Muscle of arm (tissue), 14 donors: ENCODE data around the gene PCYOX1L. TPM values are rescaled to one million over a fixed set of nuclear protein-coding genes. Genes with fewer than 3 reads are reported as not detected.

Experiments used
- DNase-seq: peaks from one replicate; pipeline ENCODE4 v3.0.0-alpha.2; 2013
- long read RNA-seq, 11 donors: transcript quantifications; one replicate each; lab custom pipeline, GENCODE V29; 2026
- polyA plus RNA-seq, 12 donors: library from polyadenylated mRNA; unstranded; fragments of 120-200 nt; gene quantifications; one replicate each; pipeline ENCODE4 v1.2.1, GENCODE V29; 2013; ENCODE audit not compliant: insufficient read length in 12 of 12

The PCYOX1L gene, protein sequence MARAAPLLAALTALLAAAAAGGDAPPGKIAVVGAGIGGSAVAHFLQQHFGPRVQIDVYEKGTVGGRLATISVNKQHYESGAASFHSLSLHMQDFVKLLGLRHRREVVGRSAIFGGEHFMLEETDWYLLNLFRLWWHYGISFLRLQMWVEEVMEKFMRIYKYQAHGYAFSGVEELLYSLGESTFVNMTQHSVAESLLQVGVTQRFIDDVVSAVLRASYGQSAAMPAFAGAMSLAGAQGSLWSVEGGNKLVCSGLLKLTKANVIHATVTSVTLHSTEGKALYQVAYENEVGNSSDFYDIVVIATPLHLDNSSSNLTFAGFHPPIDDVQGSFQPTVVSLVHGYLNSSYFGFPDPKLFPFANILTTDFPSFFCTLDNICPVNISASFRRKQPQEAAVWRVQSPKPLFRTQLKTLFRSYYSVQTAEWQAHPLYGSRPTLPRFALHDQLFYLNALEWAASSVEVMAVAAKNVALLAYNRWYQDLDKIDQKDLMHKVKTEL
- 10 to 100 TPM in 5 of 12 donors, 1 to 10 TPM in 6, not detected in 1; 6.5 to 17.0 (median 9.8) TPM for polyA plus RNA-seq
- long read RNA-seq, donor 1, full-length matches to known transcripts: 18 of 18 reads
- long read RNA-seq, donor 1, partial matches to known transcripts: 0 of 18 reads
- long read RNA-seq, donor 1, other reads (novel, unspliced or antisense): 0 of 18 reads
- long read RNA-seq, donor 2, full-length matches to known transcripts: 3 of 1,050 reads
- long read RNA-seq, donor 2, partial matches to known transcripts: 1,047 of 1,050 reads
- long read RNA-seq, donor 2, other reads (novel, unspliced or antisense): 0 of 1,050 reads
- long read RNA-seq, donor 3, full-length matches to known transcripts: 1 of 361 reads
- long read RNA-seq, donor 3, partial matches to known transcripts: 360 of 361 reads
- long read RNA-seq, donor 3, other reads (novel, unspliced or antisense): 0 of 361 reads
- long read RNA-seq, donor 4: 0 reads
- long read RNA-seq, donor 5, full-length matches to known transcripts: 8 of 1,424 reads
- long read RNA-seq, donor 5, partial matches to known transcripts: 1,406 of 1,424 reads
- long read RNA-seq, donor 5, other reads (novel, unspliced or antisense): 10 of 1,424 reads
- long read RNA-seq, donor 6, full-length matches to known transcripts: 2 of 2 reads
- long read RNA-seq, donor 6, partial matches to known transcripts: 0 of 2 reads
- long read RNA-seq, donor 6, other reads (novel, unspliced or antisense): 0 of 2 reads
- long read RNA-seq, donor 7, partial matches to known transcripts: 5 of 9 reads
- long read RNA-seq, donor 7, other reads (novel, unspliced or antisense): 0 of 9 reads
- long read RNA-seq, donor 8, full-length matches to known transcripts: 4 of 13 reads
- long read RNA-seq, donor 8, partial matches to known transcripts: 9 of 13 reads
- long read RNA-seq, donor 8, other reads (novel, unspliced or antisense): 0 of 13 reads
- long read RNA-seq, donor 9, full-length matches to known transcripts: 2 of 2 reads
- long read RNA-seq, donor 9, partial matches to known transcripts: 0 of 2 reads
- long read RNA-seq, donor 9, other reads (novel, unspliced or antisense): 0 of 2 reads
- long read RNA-seq, donor 10, full-length matches to known transcripts: 3 of 3 reads
- long read RNA-seq, donor 10, partial matches to known transcripts: 0 of 3 reads
- long read RNA-seq, donor 10, other reads (novel, unspliced or antisense): 0 of 3 reads
- long read RNA-seq, donor 11, partial matches to known transcripts: 0 of 4 reads
- long read RNA-seq, donor 11, other reads (novel, unspliced or antisense): 0 of 4 reads

DNA sequence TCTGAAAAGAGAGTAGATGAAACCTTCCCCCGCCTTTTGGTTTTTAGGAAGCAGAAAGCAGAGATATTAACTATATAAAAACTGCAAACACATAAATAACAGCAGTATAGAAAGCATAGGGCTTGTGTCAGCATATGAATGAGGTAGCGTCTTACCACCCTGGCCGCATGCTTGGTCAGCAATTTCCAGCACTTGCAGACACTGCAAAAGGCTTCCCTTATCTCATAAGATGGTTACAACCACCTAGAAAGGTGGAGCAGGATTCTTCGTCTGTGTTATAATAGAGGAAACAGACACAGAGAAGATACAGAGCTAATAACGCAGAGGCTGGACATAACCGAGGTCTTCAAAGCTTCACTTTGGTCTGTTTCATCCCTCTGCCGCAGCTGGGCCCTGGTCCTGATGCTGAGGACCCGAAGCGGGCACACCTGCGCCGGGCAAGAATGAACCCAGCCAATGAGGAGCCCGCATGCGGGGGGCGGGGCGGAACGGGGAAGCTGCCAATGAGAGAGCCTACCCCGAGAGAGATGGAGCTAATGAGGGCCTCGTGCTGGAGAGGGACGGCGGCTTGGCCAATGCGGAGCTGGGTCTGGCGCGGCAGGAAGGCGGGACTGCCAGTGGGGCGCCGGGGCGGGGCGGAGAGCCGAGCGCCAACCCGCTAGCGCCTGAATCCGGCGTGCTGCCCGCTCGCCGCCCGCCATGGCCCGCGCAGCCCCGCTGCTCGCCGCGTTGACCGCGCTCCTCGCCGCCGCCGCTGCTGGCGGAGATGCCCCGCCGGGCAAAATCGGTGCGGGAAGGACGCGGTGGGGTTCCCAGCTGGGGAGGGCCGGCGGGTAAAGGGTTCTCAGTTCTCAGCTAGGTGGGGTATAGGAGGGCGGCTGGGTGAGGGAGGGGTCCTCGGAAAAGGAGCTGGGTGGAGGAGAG is at the start of gene PCYOX1L:
Gene PCYOX1L (plus strand): TSS at position 677 of the 924 bp plus-strand sequence. CDS start 23 bp downstream, at position 700.
- DNase-seq: peak; percentile 91

- DNase-seq: no peak
These were observed 48.5 kb upstream of the PCYOX1L start for GRCh38 chr5:149309354-149309753.

DNA sequence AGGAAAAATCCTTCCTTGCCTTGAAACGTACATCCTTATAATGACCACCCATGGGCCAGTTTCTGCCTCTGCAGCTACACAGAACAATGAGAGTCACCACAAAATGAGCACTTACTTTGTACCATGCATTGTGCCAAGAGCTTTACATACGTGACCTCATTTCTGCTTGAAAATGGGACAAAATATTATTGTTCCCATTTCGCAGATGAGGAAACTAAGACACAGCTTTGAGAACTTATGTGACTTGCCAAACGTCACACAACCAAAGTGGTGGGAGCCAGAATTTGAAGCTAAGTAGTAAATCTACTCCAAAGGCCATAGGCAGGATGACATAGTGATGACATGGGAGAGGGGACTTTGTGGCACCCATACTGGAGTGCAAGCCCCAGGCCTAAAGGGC is 47.4 kb upstream of the PCYOX1L start:
- DNase-seq: no peak

DNA sequence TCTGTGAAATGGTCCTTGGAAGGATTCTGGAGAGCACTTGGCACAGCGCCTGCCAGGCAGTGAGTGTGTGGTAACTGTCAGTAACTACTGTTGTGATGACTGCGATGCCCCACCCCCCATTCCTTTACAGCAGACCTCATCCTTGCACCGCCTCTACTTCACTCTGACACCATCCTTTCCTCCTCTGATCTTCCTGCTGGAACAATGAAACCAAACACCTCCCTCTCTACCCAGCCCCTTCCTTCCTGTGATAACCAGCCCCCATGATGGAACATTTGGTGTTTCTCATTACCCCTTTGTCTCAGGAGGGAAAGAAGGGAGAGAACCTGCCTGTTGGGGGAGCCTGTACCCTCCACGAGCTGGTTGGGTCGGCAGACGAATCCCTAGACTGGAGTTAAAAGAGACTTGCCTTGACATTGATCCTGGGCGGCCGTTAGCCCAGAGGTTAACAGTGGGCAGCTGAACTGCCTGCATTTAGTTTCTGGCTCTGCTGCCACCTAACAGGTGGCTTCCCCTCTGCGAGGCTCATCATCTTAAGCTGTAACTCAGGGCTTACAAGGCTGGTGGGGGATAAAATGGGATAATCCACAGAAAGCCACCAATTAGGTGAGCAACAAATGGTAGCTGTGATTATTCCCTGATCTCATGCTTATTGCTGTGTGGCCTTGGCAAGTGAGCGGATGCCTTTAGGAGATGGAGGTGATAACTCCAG is 46.7 kb upstream of the PCYOX1L start:
- DNase-seq: no peak

DNA sequence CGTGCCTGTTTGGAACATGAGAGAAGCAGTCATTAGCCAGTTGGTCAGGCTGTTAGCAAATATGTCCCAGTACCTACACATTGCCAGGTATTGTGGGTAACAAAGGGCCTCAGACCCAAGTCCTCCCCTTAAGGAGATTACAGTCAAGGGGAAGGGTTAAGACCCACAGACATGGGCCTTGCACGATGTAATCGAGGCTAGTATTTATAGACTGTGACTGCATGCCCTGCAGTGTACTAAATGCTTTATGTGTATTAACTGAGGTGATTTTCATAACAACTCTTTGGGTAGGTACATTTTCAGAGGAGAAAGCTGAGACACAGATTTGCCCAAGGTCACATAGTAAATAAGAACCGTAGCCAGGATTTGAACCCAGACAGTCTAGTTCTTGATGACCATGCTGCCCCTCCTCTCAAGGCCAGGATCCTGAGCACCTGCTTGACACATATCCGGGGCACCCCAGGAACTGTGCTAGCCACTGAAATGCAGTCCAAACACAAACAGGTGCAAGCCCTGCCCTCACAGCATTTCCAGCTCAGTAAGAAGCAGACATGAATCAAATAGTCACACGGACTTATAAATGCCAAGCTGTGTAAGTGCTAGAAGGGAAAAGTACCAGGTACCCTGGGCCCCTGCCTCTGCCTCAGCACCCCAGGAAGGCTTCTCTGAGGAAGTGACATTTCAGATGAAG is 44.5 kb upstream of the PCYOX1L start:
- no peak for DNase-seq

- DNase-seq: no peak
These were observed 43.2 kb upstream of the PCYOX1L start for GRCh38 chr5:149314571-149315111.

DNA sequence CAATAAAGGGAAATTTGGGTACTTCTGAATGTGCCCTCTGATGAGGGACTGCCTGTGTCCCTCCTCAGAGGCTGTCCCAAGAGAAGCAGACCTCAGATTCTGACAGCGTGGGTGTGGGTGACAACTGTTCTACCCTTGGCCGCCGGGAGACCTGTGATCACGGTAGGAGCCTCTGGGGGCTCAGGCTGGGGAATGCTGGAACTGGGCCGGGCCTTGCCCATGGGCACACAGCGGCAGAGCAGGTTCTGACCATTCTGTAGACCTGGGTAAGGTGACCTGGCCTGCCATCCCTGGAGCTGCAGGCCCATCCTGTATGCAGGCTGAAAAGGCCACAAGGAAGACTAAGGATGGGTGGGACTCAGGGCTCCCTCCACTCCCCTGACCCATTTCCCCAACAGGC is 42.1 kb upstream of the PCYOX1L start:
- no peak for DNase-seq

DNA sequence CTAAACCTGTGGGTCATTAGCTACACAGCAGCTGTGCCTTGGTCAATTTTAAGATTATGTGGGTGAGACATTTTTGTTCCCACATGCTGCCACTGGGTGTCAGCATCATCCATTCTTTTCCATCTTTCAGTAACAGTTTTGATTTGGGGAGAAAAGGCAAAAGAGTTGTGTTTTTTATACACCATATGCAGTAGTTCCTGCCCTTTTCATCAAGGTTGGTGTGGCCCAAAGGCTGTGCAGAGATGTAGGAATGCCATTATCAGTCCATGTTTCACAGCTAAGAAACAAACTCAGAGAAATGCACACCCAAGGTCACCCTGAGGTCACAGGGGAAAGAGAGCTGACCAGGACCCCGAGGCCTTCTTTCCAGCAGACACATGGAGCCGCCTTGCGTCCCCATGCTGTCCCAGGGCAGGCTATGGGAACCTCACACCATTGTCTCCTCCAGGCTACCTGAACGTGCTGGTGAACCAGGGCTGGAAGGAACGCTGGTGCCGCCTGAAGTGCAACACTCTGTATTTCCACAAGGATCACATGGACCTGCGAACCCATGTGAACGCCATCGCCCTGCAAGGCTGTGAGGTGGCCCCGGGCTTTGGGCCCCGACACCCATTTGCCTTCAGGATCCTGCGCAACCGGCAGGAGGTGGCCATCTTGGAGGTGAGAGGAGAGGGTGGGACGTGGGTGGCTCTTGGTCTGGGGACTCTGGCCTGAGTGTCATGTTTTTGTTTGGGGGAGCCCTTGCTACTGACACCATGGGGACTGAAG is 40.4 kb upstream of the PCYOX1L start:
- peak; percentile 57 for DNase-seq

DNA sequence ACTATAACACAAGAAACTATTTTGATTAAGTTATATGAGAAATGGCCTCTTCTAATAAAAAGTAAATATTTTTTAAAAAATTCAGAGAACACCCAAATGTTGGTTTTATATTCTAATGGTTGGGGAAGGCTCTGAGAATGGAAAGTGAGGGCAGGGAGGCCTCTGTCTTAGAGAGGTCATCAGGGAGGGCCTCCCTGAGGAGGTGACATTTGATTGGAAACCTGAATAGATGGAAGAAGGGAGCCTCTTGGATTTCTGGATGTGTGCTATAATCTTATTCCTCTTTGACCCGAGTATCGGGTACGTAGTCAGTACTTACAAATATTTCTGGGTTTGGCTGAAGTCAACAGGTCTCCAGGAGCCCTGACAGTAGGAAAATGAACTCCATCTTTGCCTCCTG is 38.7 kb upstream of the PCYOX1L start:
- no peak for DNase-seq

GRCh38 chr5:149320791-149321330 is 37.0 kb upstream of the PCYOX1L start:
- DNase-seq: peak; percentile 72

- DNase-seq: no peak
These were observed 35.3 kb upstream of the PCYOX1L start for GRCh38 chr5:149322518-149322917.

GRCh38 chr5:149323210-149323609 is 34.6 kb upstream of the PCYOX1L start:
- DNase-seq: no peak

- no peak for DNase-seq
These were observed 34.1 kb upstream of the PCYOX1L start for GRCh38 chr5:149323621-149324205.

DNA sequence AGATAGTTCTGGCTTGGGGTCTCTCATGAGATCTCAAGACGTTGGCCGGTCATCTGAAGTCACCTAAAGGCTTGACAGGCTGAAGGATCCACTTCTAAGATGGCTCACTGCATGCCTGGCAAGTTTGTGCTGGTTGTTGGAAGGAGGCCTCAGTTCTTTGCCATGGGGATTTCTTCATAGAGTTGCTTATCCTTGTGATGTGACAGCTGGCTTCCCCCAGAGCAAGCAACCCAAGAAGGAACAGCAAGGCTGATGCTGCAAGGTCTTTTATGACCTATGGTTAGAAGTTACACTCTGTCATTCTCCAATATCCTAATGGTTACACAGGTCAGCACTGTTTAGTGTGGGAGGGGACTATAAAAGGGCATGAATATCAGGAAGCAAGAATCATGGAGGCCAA is 33.2 kb upstream of the PCYOX1L start:
- DNase-seq: no peak

DNA sequence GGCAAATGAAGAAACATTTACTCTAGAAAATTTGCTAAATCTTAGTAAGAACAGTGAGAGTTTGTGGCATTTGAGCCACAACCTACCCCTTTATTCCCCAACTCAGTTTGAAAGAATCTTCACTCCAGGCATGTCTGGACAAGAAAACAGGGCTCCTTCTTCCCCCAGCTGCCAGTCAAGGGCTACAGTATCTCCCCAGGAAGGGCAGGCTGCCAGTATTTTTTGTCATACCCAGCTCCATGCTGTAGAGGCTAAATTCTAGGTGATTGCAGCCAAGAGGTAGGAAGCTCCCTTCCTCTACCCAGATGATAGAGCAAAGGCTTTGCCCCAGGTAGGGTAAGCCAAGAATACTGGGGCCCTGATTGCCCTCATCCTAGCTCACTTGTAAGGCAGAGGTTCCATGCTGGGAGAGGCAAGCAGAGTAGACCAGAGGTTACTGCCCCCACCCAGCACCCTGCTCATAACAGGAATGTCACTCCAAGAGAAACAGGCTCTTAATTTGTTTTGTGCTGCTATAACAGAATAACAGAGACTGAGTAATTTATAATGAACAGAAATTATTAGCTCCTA is 32.6 kb upstream of the PCYOX1L start:
- DNase-seq: no peak

DNA sequence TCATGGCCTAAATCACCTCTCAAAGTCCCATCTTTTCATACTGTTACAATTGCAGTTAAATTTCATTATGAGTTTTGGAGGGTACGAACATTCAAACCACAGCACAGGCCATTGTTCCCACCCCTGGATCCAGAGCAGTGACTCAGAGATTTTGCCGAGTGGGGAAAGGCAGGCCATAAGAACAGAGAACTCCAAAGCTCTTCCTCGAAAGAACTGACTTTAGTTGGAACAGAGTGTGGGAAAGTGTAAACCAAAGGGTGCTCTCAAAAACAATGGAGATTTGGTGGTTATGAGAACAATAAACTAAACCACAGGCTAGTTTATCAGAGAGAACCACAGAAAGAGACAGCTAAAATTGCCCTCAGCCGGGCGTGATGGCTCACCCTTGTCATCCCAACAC is 32.0 kb upstream of the PCYOX1L start:
- DNase-seq: no peak
